ENCODE results near the gene MPHOSPH6. TPM values are rescaled to one million over a fixed set of nuclear protein-coding genes. Genes with fewer than 3 reads are reported as not detected.

Gene MPHOSPH6
- total and polyA plus RNA-seq, 2 of the 8 experiments (the other 6 are each of a cell fraction or from before 2014, with no cell fraction given): 19.7 to 32.9 TPM

- H2BK15ac ChIP-seq (ENCODE audit: low read length): no peak overlapping the region
- DNase-seq (ENCODE audit: low read depth in 1 of 2, low spot score in 2 of 2) (no peak), FAIRE-seq (no peak)
- H3K36me3 ChIP-seq (ENCODE audit: control insufficient read depth in 2 of 4, insufficient read depth in 4 of 4, low read length in 3 of 4): no peaks in the 10 kb centered on the region
- no peak overlapping the region for H3K14ac ChIP-seq (ENCODE audit: insufficient read length)
- H3K23me2 ChIP-seq (ENCODE audit: low read depth, low read length): no peaks in the 10 kb centered on the region
- no peaks in the 10 kb centered on the region for H3K79me1 ChIP-seq (ENCODE audit: low read depth, low read length)
- H3K9me3 ChIP-seq (ENCODE audit: insufficient read depth in 2 of 2, low read depth in 1 of 2, low read length in 1 of 2): no peaks in the 10 kb centered on the region
- no peak overlapping the region for H4K91ac ChIP-seq (replicated peaks; ENCODE audit: insufficient read length, low read length)
- H3K23ac ChIP-seq (ENCODE audit: insufficient read length): no peak overlapping the region
- no peak overlapping the region for H4K5ac ChIP-seq (ENCODE audit: insufficient read length, low read depth, low read length)
- no peak overlapping the region for H4K8ac ChIP-seq (ENCODE audit: extremely low read depth, insufficient read depth, low read length)
- H3K27ac ChIP-seq (ENCODE audit: low read depth, low read length): no peak overlapping the region
- no peak overlapping the region for H3K56ac ChIP-seq (replicated peaks; ENCODE audit: insufficient read length, low read depth, low read length)
- no peaks in the 10 kb centered on the region for H4K20me1 ChIP-seq (replicated peaks in 1 of 2; ENCODE audit: control insufficient read depth in 1 of 2, insufficient read depth in 2 of 2, low read length in 2 of 2)
- H3K9ac ChIP-seq (replicated peaks in 1 of 4; ENCODE audit: extremely low read depth in 1 of 4, low read depth in 3 of 4, low read length in 3 of 4): peak overlapping the region in 1 of 4 experiments; percentile 13; a peak in 1 of 7 replicates
- no peak overlapping the region for H2BK20ac ChIP-seq (ENCODE audit: low read length)
- ChIA-PET POLR2A (ENCODE audit: partially characterized antibody) (no interaction called here), CTCF (ENCODE audit: partially characterized antibody) (no interaction called here)
- no peak overlapping the region for H3K4me2 ChIP-seq (ENCODE audit: insufficient read depth in 1 of 2, low read depth in 2 of 2, low read length in 2 of 2)
- no peak overlapping the region for H2BK12ac ChIP-seq (ENCODE audit: low read depth, low read length)
- TF ChIP-seq NANOG (IDR thresholded peaks at IDR 0.05; ENCODE audit: insufficient read depth, low read depth, low read length, poor library complexity, severe bottlenecking): no peak
- no peak for TF ChIP-seq EZH2 (IDR thresholded peaks at IDR 0.05; ENCODE audit: low read depth, low read length, severe bottlenecking)
- no peak for TF ChIP-seq SIX5 (IDR thresholded peaks at IDR 0.05; ENCODE audit: low read depth, low read length)
- no peak for TF ChIP-seq USF2 (IDR thresholded peaks at IDR 0.05; ENCODE audit: low read length)
- TF ChIP-seq EGR1 (IDR thresholded peaks at IDR 0.05; ENCODE audit: borderline replicate concordance, low read depth, low read length): no peak
- no peak for TF ChIP-seq KDM5A (IDR thresholded peaks at IDR 0.05; ENCODE audit: low read length)
- no peak for TF ChIP-seq HDAC6 (IDR thresholded peaks at IDR 0.05; ENCODE audit: low read depth, low read length)
- TF ChIP-seq CHD1 (IDR thresholded peaks at IDR 0.05; ENCODE audit: low read depth, low read length): no peak
- no peak for TF ChIP-seq BACH1 (IDR thresholded peaks at IDR 0.05; ENCODE audit: low read length)
- no peak for TF ChIP-seq JUN (IDR thresholded peaks at IDR 0.05; ENCODE audit: low read depth, low read length)
- no peak for TF ChIP-seq YY1 (IDR thresholded peaks at IDR 0.05; ENCODE audit: low read depth, low read length)
- H2AFZ ChIP-seq (ENCODE audit: low read length): no peak overlapping the region
- H3K27me3 ChIP-seq (replicated peaks in 1 of 4; ENCODE audit: control insufficient read depth in 3 of 4, extremely low read depth in 1 of 4, insufficient read depth in 3 of 4, low read length in 3 of 4): no peaks in the 10 kb centered on the region
- WGBS, 2 experiments (ENCODE audit: extremely low coverage in 1 of 2, insufficient coverage in 1 of 2, insufficient read length in 1 of 2, insufficient replicate concordance in 2 of 2, low coverage in 1 of 2, low lambda C conversion rate in 2 of 2, missing lambda C conversion rate in 1 of 2): 80% methylated on average over 2 of the region's 2 CpGs; no CpG with 5 or more reads in 1 of the 2 experiments
- H3K4me1 ChIP-seq (replicated peaks in 1 of 4; ENCODE audit: control insufficient read depth in 3 of 4, insufficient read depth in 4 of 4, low read length in 3 of 4): no peaks in the 10 kb centered on the region; a peak in 1 of 7 replicates
- no peak overlapping the region for H2BK5ac ChIP-seq (ENCODE audit: low read depth, low read length)
- no peak overlapping the region for H3K18ac ChIP-seq (ENCODE audit: extremely low read depth, low read length)
- no peak overlapping the region for H2AK5ac ChIP-seq (ENCODE audit: low read depth, low read length)
- H3K79me2 ChIP-seq (ENCODE audit: control insufficient read depth in 1 of 2, insufficient read depth in 2 of 2, low read length in 2 of 2): no peaks in the 10 kb centered on the region
- no peak overlapping the region for H2BK120ac ChIP-seq (replicated peaks; ENCODE audit: low read depth, low read length)
- no peak overlapping the region for H3K4me3 ChIP-seq (ENCODE audit: extremely low read depth in 1 of 4, insufficient read depth in 2 of 4, low read depth in 3 of 4, low read length in 4 of 4)
- H3K4ac ChIP-seq (replicated peaks; ENCODE audit: insufficient read length, low read depth, low read length): no peak overlapping the region
These were observed 8.3 kb upstream of the MPHOSPH6 start for GRCh38 chr16:82178352-82178751.

Data from H1 (cell line).